ENCODE data around the gene NIBAN1.

NIBAN1 gene

GRCh38 chr1:184943998-184944397 lies 30.3 kb downstream of the NIBAN1 start:
- DNase-seq = no peak

GRCh38 chr1:184941735-184942134 lies 32.6 kb downstream of the NIBAN1 start:
- DNase-seq = no peak

GRCh38 chr1:184941410-184941733 lies 32.9 kb downstream of the NIBAN1 start:
- DNase-seq = no peak

- no peak for DNase-seq
These were observed 33.5 kb downstream of the NIBAN1 start for GRCh38 chr1:184940694-184941409.

- no peak for DNase-seq
These were observed 34.1 kb downstream of the NIBAN1 start for GRCh38 chr1:184940226-184940625.

- no peak for DNase-seq
These were observed 36.6 kb downstream of the NIBAN1 start for GRCh38 chr1:184937729-184938128.

- no peak for DNase-seq
These were observed 38.1 kb downstream of the NIBAN1 start for GRCh38 chr1:184935920-184936798.

GRCh38 chr1:184933944-184934343 lies 40.4 kb downstream of the NIBAN1 start:
- DNase-seq = no peak

- no peak for DNase-seq
These were observed 42.0 kb downstream of the NIBAN1 start for GRCh38 chr1:184932319-184932718.

GRCh38 chr1:184931566-184931965 lies 42.7 kb downstream of the NIBAN1 start:
- DNase-seq = no peak

GRCh38 chr1:184930645-184931044 lies 43.7 kb downstream of the NIBAN1 start:
- DNase-seq = peak; percentile 93

- peak; percentile 92 for DNase-seq
These were observed 44.1 kb downstream of the NIBAN1 start for GRCh38 chr1:184930232-184930631.

GRCh38 chr1:184929711-184930202 lies 44.6 kb downstream of the NIBAN1 start:
- peak; percentile 90 for DNase-seq

GRCh38 chr1:184928394-184928793 lies 45.9 kb downstream of the NIBAN1 start:
- no peak for DNase-seq
